Measurements from ENCODE around the gene HOXC6. TPM values are rescaled to one million over a fixed set of nuclear protein-coding genes. Genes with fewer than 3 reads are reported as not detected.

HOXC6 gene
- total and polyA plus RNA-seq, 9 of the 15 experiments (the other 6 are each of a cell fraction or from before 2014, with no cell fraction given) = 0.06 to 4.0 (median 1.4) TPM

GRCh38 chr12:54037360-54038283 is 9.4 kb downstream of the HOXC6 start:
- Histone ChIP-seq H3K27me3 (ENCODE audit: control insufficient read depth in 2 of 2, insufficient read depth in 2 of 2, low read length in 2 of 2) (peaks cover 9 to 13% of the 10 kb centered on the region in 2 experiments; a peak in 2 of 5 replicates), H3K27ac (ENCODE audit: extremely low read depth, low read depth, low read length) (no peak overlapping the region), H3K4me3 (no peak overlapping the region), H3K9ac (ENCODE audit: insufficient read depth in 1 of 2, low read depth in 2 of 2, low read length in 2 of 2) (peak overlapping the region in 1 of 2 experiments; percentile 39; a peak in 1 of 4 replicates), H3K36me3 (ENCODE audit: control insufficient read depth, insufficient read depth, low read length) (no peaks in the 10 kb centered on the region), H3K4me1 (replicated peaks in 1 of 2; ENCODE audit: control insufficient read depth in 2 of 2, insufficient read depth in 2 of 2, low read length in 2 of 2) (peaks cover 0 to 12% of the 10 kb centered on the region in 2 experiments; a peak in 3 of 5 replicates), H3K9me1 (ENCODE audit: control insufficient read depth, insufficient read depth, low read length) (no peaks in the 10 kb centered on the region), H4K20me1 (replicated peaks; ENCODE audit: control insufficient read depth, insufficient read depth, low read length) (no peaks in the 10 kb centered on the region), H2AFZ (ENCODE audit: low read depth, low read length) (no peak overlapping the region), H3K9me3 (replicated peaks; ENCODE audit: control insufficient read depth, insufficient read depth, low read depth, low read length) (no peaks in the 10 kb centered on the region), H3K79me2 (ENCODE audit: control insufficient read depth, insufficient read depth, low read length) (no peaks in the 10 kb centered on the region), H3K4me2 (ENCODE audit: insufficient read depth, low read length) (no peak overlapping the region)
- no TSS peak for BruUV-seq (replicated peaks)
- POLR2A ChIA-PET = interaction anchor here (0.5 to 1.1 kb wide), 3 partner anchors 47 to 154 kb away, joined by 3 read pairs; no protein-coding TSS in a partner anchor
- no peak for DNase-seq (ENCODE audit: extremely low read depth in 1 of 4, low spot score in 3 of 4)
- CTCF ChIA-PET (ENCODE audit: low intra/inter-chr PET ratio) = no interaction called here
- no peak for ATAC-seq
- WGBS (ENCODE audit: insufficient coverage, low coverage, missing lambda C conversion rate) = 27% methylated on average over 14 of the region's 14 CpGs
- intact Hi-C loops (cut with micrococcal nuclease) (no loop called here), in situ Hi-C loops (cut with MboI) (loop anchor here (5.0 kb wide), 1 partner anchor 95 kb away; no protein-coding TSS in a partner anchor)
- FAIRE-seq = no peak
- TF ChIP-seq E2F4 (CRISPR knock-in tag; IDR thresholded peaks at IDR 0.05; ENCODE audit: low read depth) = no peak
- TF ChIP-seq USF1 (CRISPR knock-in tag; IDR thresholded peaks at IDR 0.05) = peak; percentile 60; the same call in 1 of the 2 replicates
- no peak for TF ChIP-seq CHCHD3 (CRISPR knock-in tag; IDR thresholded peaks at IDR 0.05)
- TF ChIP-seq SP2 (IDR thresholded peaks at IDR 0.05; ENCODE audit: extremely low read depth, low read depth, low read length, poor library complexity, severe bottlenecking) = no peak
- no peak for TF ChIP-seq MAZ (CRISPR knock-in tag; conservative IDR thresholded peaks at IDR 0.05 in 1 of 2, IDR thresholded peaks at IDR 0.05 in 1 of 2)
- TF ChIP-seq PHF20 (IDR thresholded peaks at IDR 0.05; ENCODE audit: partially characterized antibody) = no peak
- peak; percentile 39; the same call in 1 of the 2 replicates for TF ChIP-seq RAD51 (IDR thresholded peaks at IDR 0.05; ENCODE audit: borderline replicate concordance, low read depth)
- TF ChIP-seq U2AF1 (optimal IDR thresholded peaks at IDR 0.05; ENCODE audit: low read depth, low read length) = no peak
- TF ChIP-seq USF2 (CRISPR knock-in tag; IDR thresholded peaks at IDR 0.05) = 0 out of 2 replicates have a peak, but pooled peaks have one; percentile 24
- TF ChIP-seq NR2C2 (CRISPR knock-in tag; IDR thresholded peaks at IDR 0.05) = no peak
- no peak for TF ChIP-seq NR2C2 (tag; IDR thresholded peaks at IDR 0.05)
- peak; percentile 34; the same call in 1 of the 2 replicates for TF ChIP-seq TFE3 (CRISPR knock-in tag; IDR thresholded peaks at IDR 0.05)
- TF ChIP-seq VEZF1 (CRISPR knock-in tag; IDR thresholded peaks at IDR 0.05) = peak; percentile 14; the same call in 1 of the 2 replicates
